OCI-LY3 (cell line): Measurements from ENCODE around the gene BEAN1.

Experiments used
- CTCF ChIP-seq: fragments of 200-600, 300-600 bp; sonication (generic); IDR thresholded peaks from 2 replicates; pipeline ENCODE4 v1.5.1; 2014; ENCODE audit warnings: antibody characterized with exemption, low read length, low read depth
- EZH2phosphoT487 ChIP-seq: fragments of 200-600 bp; shearing (Covaris generic); IDR thresholded peaks from 2 replicates; pipeline ENCODE4 v1.6.1; 2018; ENCODE audit warnings: antibody characterized with exemption, mixed run types, low read depth

GRCh38 chr16:66502020-66502913 is 75.2 kb downstream of the BEAN1 start:
- TF ChIP-seq CTCF (no peak), EZH2phosphoT487 (no peak)
